Esophagus mucosa (tissue), 1 donor: Measurements from ENCODE around the gene RPTOR. TPM values are rescaled to one million over a fixed set of nuclear protein-coding genes. Genes with fewer than 3 reads are reported as not detected.
"Not testable (repeated sequence)": the region's sequence is repeated elsewhere in the genome, so short reads cannot be mapped to it uniquely, and the experiment has no call there.

Source experiments
- ATAC-seq: fragments of 200-7000 bp; cut with Tn5 transposase; one replicate; pipeline ENCODE4 v1.9.1; 2020
- total RNA-seq: library from RNA; stranded (reverse); gene quantifications from one replicate; pipeline ENCODE4 v1.2.4, GENCODE V29; 2023
- donor health status: DM: yes; HTN: yes; CAD: no.

The RPTOR gene
- total RNA-seq, 1 donor from 2014 or later = 14.9 TPM

- ATAC-seq = no peak
These were observed 7.9 kb downstream of the RPTOR start for GRCh38 chr17:80552523-80552922.

DNA sequence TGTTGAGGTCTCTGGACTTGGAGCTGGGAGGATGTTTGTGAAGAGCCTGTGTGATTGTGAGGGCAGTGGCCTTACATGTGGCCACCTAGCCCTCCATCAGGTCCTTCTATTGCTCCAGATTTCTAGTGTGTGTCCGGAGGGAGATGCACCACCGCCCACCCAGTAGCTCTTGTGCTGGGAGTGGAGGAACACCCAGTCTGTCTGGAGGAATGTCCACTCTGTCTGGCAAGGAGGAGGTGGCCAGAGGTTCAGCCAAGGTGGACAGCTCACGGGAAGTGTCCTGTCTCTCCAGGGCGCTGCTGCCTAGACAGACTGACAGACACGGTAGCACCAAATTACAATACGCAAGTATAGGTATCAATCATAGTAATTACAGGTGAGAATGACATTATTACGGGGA is 10.6 kb downstream of the RPTOR start:
- no peak for ATAC-seq

DNA sequence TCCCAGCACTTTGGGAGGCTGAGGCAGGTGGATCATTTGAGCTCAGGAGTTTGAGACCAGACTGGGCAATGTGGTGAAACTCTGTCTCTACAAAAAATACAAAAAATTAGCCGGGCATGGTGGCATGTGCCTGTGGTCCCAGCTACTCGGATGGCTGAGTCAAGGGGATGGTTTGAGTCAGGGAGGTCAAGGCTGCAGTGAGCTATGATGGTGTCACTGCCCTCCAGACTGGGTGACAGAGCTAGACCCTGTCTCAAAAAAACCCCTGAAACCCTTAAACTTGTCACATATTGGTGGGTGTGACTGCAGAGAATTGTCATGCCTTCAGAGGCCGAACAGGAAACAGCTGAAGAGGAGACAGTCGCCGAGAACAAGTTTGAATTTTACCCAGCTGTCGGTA is 13.4 kb downstream of the RPTOR start:
- ATAC-seq = no peak

GRCh38 chr17:80559825-80560251 is 15.2 kb downstream of the RPTOR start:
- ATAC-seq = no peak

DNA sequence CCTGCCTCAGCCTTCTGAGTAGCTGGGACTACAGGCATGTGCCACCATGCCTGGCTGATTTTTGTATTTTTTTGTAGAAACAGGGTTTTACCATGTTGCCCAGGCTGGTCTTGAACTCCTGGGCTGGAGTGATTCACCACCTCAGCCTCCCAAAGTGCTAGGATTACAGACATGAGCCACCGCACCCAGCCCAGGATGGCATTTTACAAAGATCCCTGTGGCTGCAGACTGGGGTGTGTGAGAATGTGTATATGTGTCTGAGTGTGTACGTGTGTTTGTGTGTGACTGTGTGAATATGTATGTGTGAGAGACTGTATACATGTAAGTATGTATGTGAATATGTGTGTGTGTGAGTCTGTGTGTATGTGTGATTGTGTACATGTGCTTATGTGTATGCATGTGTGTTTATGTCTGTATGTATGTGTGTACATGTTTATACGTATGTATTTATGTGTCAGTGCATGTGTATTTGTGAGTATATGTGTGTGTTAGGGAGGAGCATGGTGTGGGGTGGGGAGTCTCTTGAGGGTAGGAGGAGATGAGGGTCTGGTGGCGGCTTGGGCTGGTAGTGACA is 17.0 kb downstream of the RPTOR start:
- ATAC-seq = no peak

GRCh38 chr17:80564545-80564944 is 19.9 kb downstream of the RPTOR start:
- ATAC-seq = no peak

DNA sequence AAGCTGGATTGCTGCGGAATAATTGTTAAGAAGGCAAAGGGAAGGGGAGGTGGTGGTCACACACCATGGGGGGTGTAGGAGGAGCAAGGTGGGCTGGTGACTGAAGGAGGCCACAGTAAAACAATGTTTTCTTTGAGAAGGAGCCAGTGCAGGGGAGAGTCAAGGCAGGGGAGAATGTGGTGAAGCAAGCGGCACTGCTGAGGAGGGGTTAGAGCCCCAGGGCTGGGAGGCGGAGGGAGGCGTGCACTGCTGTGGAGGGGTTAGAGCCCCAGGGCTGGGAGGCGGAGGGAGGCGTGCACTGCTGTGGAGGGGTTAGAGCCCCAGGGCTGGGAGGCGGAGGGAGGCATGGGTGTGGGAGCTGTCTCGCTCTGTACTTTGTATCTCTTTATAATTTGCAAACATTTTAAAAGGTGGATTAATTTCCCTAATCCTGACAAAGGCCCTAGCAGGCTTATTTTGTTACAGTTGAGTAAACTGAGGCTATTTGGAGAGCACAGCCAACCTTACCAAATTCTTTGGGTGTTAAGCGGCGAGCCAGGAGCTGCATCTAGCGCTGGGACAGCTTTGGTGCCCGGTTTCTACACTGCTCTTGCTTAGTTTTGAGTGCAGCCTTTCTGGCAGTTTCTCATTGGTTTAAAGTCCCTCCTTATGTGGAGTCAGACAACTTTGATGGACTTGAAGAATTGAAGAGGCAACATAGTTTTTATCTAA is 20.9 kb downstream of the RPTOR start:
- ATAC-seq = peak; percentile 28

DNA sequence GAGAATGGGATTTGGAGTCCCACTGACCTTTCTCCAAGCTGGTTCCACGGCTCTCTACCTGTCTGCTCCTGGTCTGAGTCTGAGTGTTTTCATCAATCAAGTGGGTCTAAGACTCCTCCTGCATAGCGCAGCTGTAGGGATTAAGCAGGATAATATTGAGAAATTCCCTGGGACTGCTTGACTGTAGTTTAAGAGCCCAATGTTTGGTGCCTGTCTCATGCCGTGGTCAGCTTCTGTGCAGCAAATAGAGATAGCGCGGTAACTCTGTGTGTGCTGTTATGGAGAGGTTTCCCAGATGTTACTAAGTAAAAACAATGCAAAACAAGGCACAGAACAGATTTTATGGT is 21.4 kb downstream of the RPTOR start:
- ATAC-seq = no peak

DNA sequence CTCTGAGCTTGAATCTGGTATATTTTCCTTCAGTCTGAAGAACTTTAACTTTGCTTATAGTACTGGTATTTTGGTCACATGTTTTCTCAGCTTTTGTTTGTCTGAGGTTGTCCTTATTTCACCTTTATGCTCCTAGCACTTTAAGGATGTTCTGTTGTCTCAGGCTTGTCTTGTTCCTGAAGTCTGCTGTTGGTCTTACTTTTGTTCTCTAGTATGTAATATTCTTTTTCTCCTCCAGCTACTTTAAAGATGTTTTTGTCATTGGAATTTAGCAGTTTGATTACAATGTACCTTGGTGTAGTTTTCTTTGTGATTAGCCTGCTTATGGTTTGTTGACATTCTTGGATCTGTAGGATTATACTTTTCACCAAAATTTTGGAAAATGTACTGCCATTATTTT is 23.6 kb downstream of the RPTOR start:
- ATAC-seq = no peak

DNA sequence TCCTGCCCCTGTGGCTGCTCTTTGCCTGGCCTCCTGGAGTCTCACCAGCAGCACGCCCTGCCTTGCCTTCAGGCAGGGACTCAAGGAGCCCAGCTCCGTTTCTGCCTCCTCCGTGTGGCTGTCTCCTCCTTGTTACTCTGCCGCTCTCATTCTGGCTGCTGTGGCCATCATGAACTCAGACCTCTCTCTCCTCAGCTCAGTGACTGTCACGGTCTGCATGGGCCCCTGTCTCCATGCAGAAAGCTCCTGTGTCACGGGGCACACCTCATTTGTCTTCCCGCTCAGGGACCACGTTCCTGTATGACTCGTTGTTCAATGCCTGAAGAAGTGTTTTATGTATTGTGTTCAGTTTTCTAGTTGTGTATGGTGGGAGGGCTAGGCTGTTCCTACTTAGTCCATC is 25.3 kb downstream of the RPTOR start:
- no peak for ATAC-seq

DNA sequence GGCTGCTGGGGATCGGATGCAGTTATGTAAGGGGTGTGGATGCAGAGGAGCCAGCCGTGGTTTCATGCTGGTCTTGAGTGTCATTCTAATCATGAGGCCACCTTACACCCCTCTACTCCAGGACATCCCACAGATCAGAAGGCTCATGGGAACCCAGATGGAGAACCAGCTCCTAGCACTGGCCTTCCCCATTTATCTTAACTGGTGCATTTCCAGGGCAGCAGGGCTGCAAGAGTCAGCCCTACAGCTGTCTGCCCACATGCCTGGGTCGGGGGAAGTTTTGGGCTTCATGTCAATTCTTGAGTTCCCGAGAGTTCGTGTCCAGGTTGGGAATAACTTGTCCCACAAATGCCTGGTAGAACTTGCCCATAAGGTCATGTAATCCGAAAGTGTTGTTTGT is 29.1 kb downstream of the RPTOR start:
- no peak for ATAC-seq

DNA sequence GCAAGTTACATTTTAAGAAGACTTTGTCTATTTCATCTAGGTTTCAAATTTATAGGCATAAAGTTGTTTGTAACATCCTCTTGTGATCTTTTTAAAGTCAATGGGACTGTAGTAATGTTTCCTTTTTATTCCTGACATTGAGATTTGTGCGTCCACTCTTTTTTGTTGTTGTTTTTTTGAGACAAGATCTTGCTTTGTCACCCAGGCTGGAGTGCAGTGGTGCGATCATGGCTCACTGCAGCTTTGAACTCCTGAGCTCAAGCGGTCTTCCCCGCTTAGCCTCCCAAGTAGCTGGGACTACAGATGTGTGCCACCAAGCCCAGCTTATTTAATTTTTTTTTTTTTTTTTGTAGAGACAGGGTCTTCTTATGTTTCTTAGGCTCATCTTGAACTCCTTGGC is 29.9 kb downstream of the RPTOR start:
- no peak for ATAC-seq

- ATAC-seq = peak; percentile 100
These were observed 30.6 kb downstream of the RPTOR start for GRCh38 chr17:80575057-80575875.

DNA sequence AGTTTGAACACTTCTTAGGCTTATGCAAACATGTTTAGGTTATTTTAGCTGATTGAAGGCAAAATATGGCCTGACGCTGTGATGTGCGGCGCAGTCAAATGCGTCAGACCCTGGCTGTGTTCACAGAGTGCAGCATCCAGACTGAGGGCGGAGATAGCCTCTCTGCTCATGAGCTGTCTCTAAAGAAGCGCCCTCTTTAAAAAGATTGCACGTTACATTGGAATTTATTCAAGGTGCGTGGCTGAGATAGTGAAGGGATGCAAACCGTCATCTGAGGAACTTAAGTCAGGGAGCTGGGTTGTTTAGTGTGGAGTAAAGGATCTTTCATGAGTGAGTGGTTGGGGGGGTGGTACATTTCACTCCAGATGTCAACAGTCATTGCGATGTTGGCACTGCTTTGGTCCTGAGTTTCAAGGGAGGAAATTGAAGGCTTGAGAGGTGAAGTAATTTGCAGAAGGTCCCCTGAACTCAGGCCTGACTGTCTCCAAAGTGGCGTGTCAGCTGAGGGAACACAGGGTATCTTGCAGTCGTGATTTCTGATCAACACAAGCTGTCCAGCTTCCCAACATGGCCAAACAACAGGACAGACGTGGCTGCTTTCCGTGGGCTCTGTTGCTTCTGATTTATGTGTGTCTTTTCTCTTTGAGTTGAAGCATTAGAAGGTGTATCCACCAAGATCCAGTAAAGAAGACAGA is 33.4 kb downstream of the RPTOR start:
- no peak for ATAC-seq

DNA sequence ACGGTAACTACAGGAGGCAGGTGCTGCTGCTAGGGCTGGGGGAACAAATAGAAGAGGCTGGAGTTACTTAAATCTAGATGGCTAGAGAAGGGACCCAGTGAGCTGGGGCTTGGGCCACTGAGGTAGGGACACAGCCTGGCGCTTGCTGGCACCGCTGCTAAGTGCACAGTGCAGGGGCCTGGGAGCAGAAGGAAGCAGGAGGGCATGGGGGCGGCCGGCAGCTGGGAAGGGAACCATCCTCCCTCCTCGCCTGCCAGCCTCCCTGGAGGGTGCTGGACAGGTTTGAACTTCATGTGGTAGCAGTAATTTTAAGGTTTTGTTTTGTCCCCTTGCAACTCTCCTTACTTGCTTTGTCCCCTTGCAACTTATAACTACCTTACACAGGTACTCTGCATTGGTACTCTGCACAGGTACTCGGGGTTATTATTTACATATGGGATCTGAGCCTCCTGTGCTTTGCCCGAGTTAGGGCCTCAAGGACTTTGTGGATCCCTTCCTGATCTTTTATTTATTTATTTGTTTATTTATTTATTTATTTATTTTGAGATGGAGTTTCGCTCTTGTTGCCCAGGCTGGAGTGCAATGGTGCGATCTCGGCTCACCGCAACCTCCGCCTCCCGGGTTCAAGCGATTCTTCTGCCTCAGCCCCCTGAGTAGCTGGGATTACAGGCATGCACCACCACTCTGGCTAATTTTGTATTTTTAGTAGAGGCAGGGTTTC is 34.2 kb downstream of the RPTOR start:
- not testable (repeated sequence) for ATAC-seq

DNA sequence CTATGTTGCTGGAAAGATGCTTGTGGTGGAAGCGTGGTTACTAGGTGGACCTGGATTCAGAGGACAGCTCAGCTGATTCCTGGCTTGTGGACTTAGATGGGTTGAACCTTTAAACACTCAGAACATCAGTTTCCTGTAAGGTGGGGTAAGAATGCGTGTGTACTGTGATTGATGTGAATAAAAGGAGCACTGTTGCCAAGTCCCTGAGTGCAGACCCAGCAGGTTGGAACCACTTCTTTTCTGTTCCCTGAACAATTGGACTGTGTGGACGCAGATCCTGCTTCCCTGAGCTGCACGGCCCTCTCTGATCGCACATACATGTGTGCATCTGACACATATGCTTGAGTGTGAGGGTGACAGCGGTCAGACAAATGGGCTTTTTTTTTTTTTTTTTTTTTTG is 37.5 kb downstream of the RPTOR start:
- no peak for ATAC-seq

- no peak for ATAC-seq
These were observed 39.7 kb downstream of the RPTOR start for GRCh38 chr17:80584176-80584905.

GRCh38 chr17:80585890-80586845 is 41.5 kb downstream of the RPTOR start:
- ATAC-seq = no peak

DNA sequence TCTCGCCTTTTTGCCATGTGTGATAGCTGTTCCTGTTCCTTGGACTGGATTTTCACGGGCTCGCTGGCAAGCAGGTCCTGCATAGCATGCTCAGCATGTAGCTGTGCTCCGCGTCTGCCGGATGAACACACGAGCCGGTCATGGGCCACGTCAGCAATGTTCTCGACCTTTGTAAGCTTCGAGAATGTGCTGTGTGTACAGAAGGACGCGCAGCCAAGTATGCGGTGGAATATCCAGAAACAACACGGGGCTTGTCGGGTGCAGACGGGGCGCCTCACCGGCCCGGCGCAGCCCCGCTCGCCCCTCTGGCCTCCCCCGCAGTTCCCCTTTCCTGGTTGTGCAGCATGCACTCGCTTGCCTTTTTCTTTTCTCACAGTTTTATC is 42.2 kb downstream of the RPTOR start:
- no peak for ATAC-seq

- ATAC-seq = no peak
These were observed 44.2 kb downstream of the RPTOR start for GRCh38 chr17:80588702-80589383.
